HepG2 (cell line): ENCODE measurements around the gene PLIN4. TPM values are rescaled to one million over a fixed set of nuclear protein-coding genes. Genes with fewer than 3 reads are reported as not detected.

Source experiments
- AGO2 ChIP-seq: fragments of 200-400 bp; formaldehyde crosslinking; optimal IDR thresholded peaks from 2 replicates; pipeline ENCODE3; 2017; ENCODE audit warnings: mild to moderate bottlenecking, low read depth, low read length, moderate library complexity
- ATF4 ChIP-seq, 2 experiments: fragments of 450-650 bp in 1 of 2; sonication (generic) in 1 of 2; formaldehyde crosslinking; IDR thresholded peaks; 2 replicates each; pipeline versions ENCODE4 v1.5.0 to v1.8.0; 2020 to 2022; ENCODE audit warnings: mild to moderate bottlenecking in 1 of 2, missing genetic modification reagents in 1 of 2
- CBX2 ChIP-seq, 2 experiments: fragments of 200-600 bp in 1 of 2; sonication (generic); formaldehyde crosslinking in 1 of 2; IDR thresholded peaks; 2 replicates each; pipeline versions ENCODE4 v1.7.0 to v1.8.1; 2018 to 2022; ENCODE audit warnings: low read depth in 2 of 2, low read length in 1 of 2, mild to moderate bottlenecking in 1 of 2, missing genetic modification reagents in 1 of 2
- CEBPB ChIP-seq: IDR thresholded peaks from 2 replicates; pipeline ENCODE4 v1.6.1; 2011; ENCODE audit warnings: low read depth, low read length, improper control_type of control experiment, borderline replicate concordance
- CENPT ChIP-seq: sonication (generic); formaldehyde crosslinking; IDR thresholded peaks from 2 replicates; pipeline ENCODE4 v1.8.0; 2022; ENCODE audit warnings: low read depth, mild to moderate bottlenecking, moderate library complexity, missing genetic modification reagents
- CREB3 ChIP-seq: sonication (generic); formaldehyde crosslinking; IDR thresholded peaks from 2 replicates; pipeline ENCODE4 v1.5.0; 2020; ENCODE audit warnings: missing genetic modification reagents
- JUN ChIP-seq: sonication (generic); formaldehyde crosslinking; IDR thresholded peaks from 2 replicates; pipeline ENCODE4 v1.4.0; 2020; ENCODE audit warnings: mild to moderate bottlenecking, missing genetic modification reagents
- KLF6 ChIP-seq: IDR thresholded peaks from 2 replicates; pipeline ENCODE4 v1.8.0; 2016; ENCODE audit warnings: missing biosample characterization, missing genetic modification reagents
- NCOA2 ChIP-seq: sonication (generic); formaldehyde crosslinking; IDR thresholded peaks from 2 replicates; pipeline ENCODE4 v1.8.0; 2022; ENCODE audit warnings: inconsistent platforms
- NKX3-1 ChIP-seq: sonication (generic); formaldehyde crosslinking; IDR thresholded peaks from 2 replicates; pipeline ENCODE4 v1.5.0; 2020; ENCODE audit warnings: missing genetic modification reagents
- POLR2A ChIP-seq, 2 experiments: IDR thresholded peaks; 2 replicates each; pipeline ENCODE4 v1.6.1; 2011; ENCODE audit warnings: low read depth in 2 of 2, low read length in 2 of 2, mild to moderate bottlenecking in 1 of 2, moderate library complexity in 1 of 2; ENCODE audit not compliant: insufficient read depth in 1 of 2
- POLR2G ChIP-seq: fragments of 200-400 bp; formaldehyde crosslinking; IDR thresholded peaks from 2 replicates; pipeline ENCODE4 v1.6.1; 2018; ENCODE audit warnings: mild to moderate bottlenecking, low read depth, low read length, moderate library complexity
- REST ChIP-seq, 2 experiments: IDR thresholded peaks; 2 replicates each; pipeline ENCODE4 v1.6.1; 2011 to 2012; ENCODE audit warnings: low read length in 2 of 2, borderline replicate concordance in 1 of 2, low read depth in 1 of 2, mild to moderate bottlenecking in 1 of 2, moderate library complexity in 1 of 2
- SOX6 ChIP-seq, 2 experiments: fragments of 450-650 bp in 1 of 2; sonication (generic) in 1 of 2; formaldehyde crosslinking in 1 of 2; IDR thresholded peaks; 2 replicates each; pipeline versions ENCODE4 v1.4.0 to v1.6.1; 2017 to 2020; ENCODE audit warnings: antibody characterized with exemption in 1 of 2, mild to moderate bottlenecking in 1 of 2, missing genetic modification reagents in 1 of 2
- TCF7L2 ChIP-seq: IDR thresholded peaks from 2 replicates; pipeline ENCODE4 v1.6.1; 2011; ENCODE audit warnings: mild to moderate bottlenecking, low read depth, low read length, moderate library complexity
- YEATS2 ChIP-seq: sonication (generic); formaldehyde crosslinking; IDR thresholded peaks from 2 replicates; pipeline ENCODE4 v1.4.0; 2020; ENCODE audit warnings: missing genetic modification reagents, borderline replicate concordance
- ZBTB7B ChIP-seq: sonication (generic); formaldehyde crosslinking; IDR thresholded peaks from 2 replicates; pipeline ENCODE4 v1.4.0; 2020; ENCODE audit warnings: missing genetic modification reagents
- ZKSCAN5 ChIP-seq: sonication (generic); formaldehyde crosslinking; IDR thresholded peaks from 2 replicates; pipeline ENCODE4 v1.5.1; 2020; ENCODE audit warnings: mild to moderate bottlenecking, missing genetic modification reagents
- ZMAT5 ChIP-seq: sonication (generic); formaldehyde crosslinking; IDR thresholded peaks from 2 replicates; pipeline ENCODE4 v1.5.0; 2020; ENCODE audit warnings: mild to moderate bottlenecking, low read depth, missing genetic modification reagents, borderline replicate concordance
- ZNF121 ChIP-seq: sonication (generic); formaldehyde crosslinking; IDR thresholded peaks from 2 replicates; pipeline ENCODE4 v1.5.0; 2020; ENCODE audit warnings: mild to moderate bottlenecking, missing genetic modification reagents
- ZNF260 ChIP-seq: sonication (generic); formaldehyde crosslinking; IDR thresholded peaks from 2 replicates; pipeline ENCODE4 v1.4.0; 2020; ENCODE audit warnings: missing genetic modification reagents, low read depth, mild to moderate bottlenecking, borderline replicate concordance
- ZNF329 ChIP-seq: sonication (generic); formaldehyde crosslinking; IDR thresholded peaks from 2 replicates; pipeline ENCODE4 v1.9.0; 2021; ENCODE audit warnings: low read depth, mild to moderate bottlenecking, missing genetic modification reagents
- ZNF510 ChIP-seq: sonication (generic); formaldehyde crosslinking; IDR thresholded peaks from 2 replicates; pipeline ENCODE4 v1.4.0; 2020; ENCODE audit warnings: low read depth, mild to moderate bottlenecking, missing genetic modification reagents
- ZNF570 ChIP-seq: sonication (generic); formaldehyde crosslinking; IDR thresholded peaks from 2 replicates; pipeline ENCODE4 v1.4.0; 2020; ENCODE audit warnings: mild to moderate bottlenecking, missing genetic modification reagents, borderline replicate concordance
- polyA plus RNA-seq, 8 experiments: library from polyadenylated mRNA; depleted of rRNA in 3 of 8; stranded (reverse) in 7 of 8; unstranded in 1 of 8; fragments of >200 nt; fragmentation: Illumina TruSeq in 4 of 8; extraction: Trizol in 4 of 8; gene quantifications; 2 replicates each; pipeline versions ENCODE4 v1.2.1 to v1.2.3, GENCODE V29; 2011 to 2016; ENCODE audit warnings: low read depth in 4 of 8, missing spikeins in 1 of 8, mixed read lengths in 1 of 8; ENCODE audit not compliant: insufficient read depth in 1 of 8
- total RNA-seq, 5 experiments: library from RNA; depleted of rRNA; stranded (reverse); fragments of >200 nt; fragmentation: Illumina TruSeq; extraction: Trizol; gene quantifications; 2 replicates each; pipeline ENCODE4 v1.2.3, GENCODE V29; 2016; ENCODE audit warnings: low read depth in 1 of 5

PLIN4 gene
- total and polyA plus RNA-seq, 2 of the 13 experiments (the other 11 are each of a cell fraction or from before 2014, with no cell fraction given) = 1.1 to 1.3 TPM

GRCh38 chr19:4534836-4535658, 16.8 kb upstream of the PLIN4 start, which contains the start of gene PLIN5 (continued):
- no peak for TF ChIP-seq CENPT (CRISPR knock-in tag)
- no peak for TF ChIP-seq ZMAT5
- no peak for TF ChIP-seq NKX3-1 (CRISPR knock-in tag)
- no peak for TF ChIP-seq CBX2 (IDR thresholded peaks at IDR 0.05; ENCODE audit: low read depth, low read length)
- TF ChIP-seq CBX2 (CRISPR knock-in tag; IDR thresholded peaks at IDR 0.05; ENCODE audit: low read depth) = no peak
- TF ChIP-seq CREB3 (CRISPR knock-in tag) = no peak
- TF ChIP-seq ZKSCAN5 (CRISPR knock-in tag) = no peak
- TF ChIP-seq TCF7L2 = no peak
- no peak for TF ChIP-seq CEBPB
- no peak for TF ChIP-seq ZNF570
- no peak for TF ChIP-seq KLF6 (CRISPR knock-in tag)
- TF ChIP-seq JUN (CRISPR knock-in tag) = no peak
- TF ChIP-seq ZBTB7B = peak; percentile 66
- TF ChIP-seq ZNF329 (CRISPR knock-in tag) = no peak
- no peak for TF ChIP-seq ZNF510
- TF ChIP-seq REST (IDR thresholded peaks at IDR 0.05; ENCODE audit: borderline replicate concordance in 1 of 2, low read depth in 1 of 2, low read length in 2 of 2) = no peak
- TF ChIP-seq ATF4 (CRISPR knock-in tag; IDR thresholded peaks at IDR 0.05) = no peak
- peak; percentile 62 for TF ChIP-seq ZNF121 (CRISPR knock-in tag)
- peak; percentile 17; the same call in 1 of the 2 replicates for TF ChIP-seq YEATS2 (CRISPR knock-in tag)
- TF ChIP-seq ZNF260 (CRISPR knock-in tag) = no peak
- peak; percentile 40 for TF ChIP-seq AGO2
- TF ChIP-seq POLR2G = peak; percentile 63
- no peak for TF ChIP-seq NCOA2
- no peak for TF ChIP-seq SOX6 (IDR thresholded peaks at IDR 0.05)
- peak; percentile 50 for TF ChIP-seq SOX6 (CRISPR knock-in tag; IDR thresholded peaks at IDR 0.05)
- peak; percentile 63 to 81 for TF ChIP-seq POLR2A (IDR thresholded peaks at IDR 0.05; ENCODE audit: insufficient read depth in 1 of 2, low read depth in 2 of 2, low read length in 2 of 2)
